Panc1 (cell line): ENCODE data around the gene SCN3B. TPM values are rescaled to one million over a fixed set of nuclear protein-coding genes. Genes with fewer than 3 reads are reported as not detected.

Experiments
- ATAC-seq: fragments of 200-7000 bp; cut with Tn5 transposase; 2 replicates; pipeline ENCODE4 v1.9.1; 2020; ENCODE audit warnings: mild to moderate bottlenecking, moderate library complexity
- BruUV-seq: library from RNA; stranded (reverse); fragments of 400-500 nt; replicated peaks from 2 replicates; lab custom pipeline; 2021; lab: Mats Ljungman, UMichigan
- CTCF ChIA-PET: fragments of 300-600 bp; sonication (Branson Sonifier 250); formaldehyde crosslinking; loops from one replicate; lab custom pipeline; 2022; ENCODE audit warnings: antibody characterized with exemption; lab: Charles Lee
- POLR2A ChIA-PET: fragments of 300-600 bp; sonication (Branson Sonifier 250); formaldehyde crosslinking; loops from one replicate; lab custom pipeline; 2022; ENCODE audit warnings: antibody characterized with exemption; lab: Charles Lee
- DNase-seq: peaks from one replicate; pipeline ENCODE4 v3.0.0-alpha.2; 2010; ENCODE audit warnings: low read depth, low spot score
- H3K27ac ChIP-seq: 2 replicates; pipeline ENCODE4 v1.5.1; 2011; ENCODE audit warnings: mild to moderate bottlenecking, low read length, inconsistent platforms
- H3K27me3 ChIP-seq: fragments of 200-500 bp; sonication (Bioruptor generic); 2 replicates; pipeline ENCODE4 v1.6.0; 2014; ENCODE audit warnings: low read length, inconsistent platforms; ENCODE audit not compliant: control insufficient read depth, insufficient read depth
- H3K36me3 ChIP-seq: fragments of 200-500 bp; sonication (Bioruptor generic); 2 replicates; pipeline ENCODE4 v1.5.1; 2014; ENCODE audit warnings: inconsistent platforms, mild to moderate bottlenecking, low read length, moderate library complexity; ENCODE audit not compliant: control insufficient read depth, insufficient read depth
- H3K4me1 ChIP-seq: 2 replicates; pipeline ENCODE4 v1.5.1; 2011; ENCODE audit warnings: inconsistent platforms, mild to moderate bottlenecking, low read length, moderate library complexity; ENCODE audit not compliant: control insufficient read depth, insufficient read depth
- H3K4me3 ChIP-seq, 2 experiments: 2 replicates each; pipeline ENCODE4 v1.5.1; 2011 to 2012; ENCODE audit warnings: low read depth in 2 of 2, low read length in 2 of 2, mild to moderate bottlenecking in 2 of 2, inconsistent platforms in 1 of 2, moderate library complexity in 1 of 2
- H3K9me3 ChIP-seq: fragments of 200-500 bp; sonication (Bioruptor generic); 2 replicates; pipeline ENCODE4 v1.5.1; 2014; ENCODE audit warnings: low read depth, mild to moderate bottlenecking, inconsistent platforms, low read length, moderate library complexity; ENCODE audit not compliant: control insufficient read depth, insufficient read depth
- CTCF ChIP-seq: fragments of 450-650 bp; IDR thresholded peaks from 2 replicates; pipeline ENCODE4 v1.5.1; 2017; ENCODE audit warnings: mild to moderate bottlenecking
- POLR2AphosphoS5 ChIP-seq: IDR thresholded peaks from 2 replicates; pipeline ENCODE4 v1.6.1; 2012; ENCODE audit warnings: mild to moderate bottlenecking, low read depth, low read length, moderate library complexity
- REST ChIP-seq, 2 experiments: IDR thresholded peaks; 2 replicates each; pipeline ENCODE4 v1.6.1; 2011 to 2012; ENCODE audit warnings: low read depth in 2 of 2, control low read depth in 1 of 2, low read length in 1 of 2, mild to moderate bottlenecking in 1 of 2, moderate library complexity in 1 of 2; ENCODE audit not compliant: insufficient read depth in 1 of 2
- SIN3A ChIP-seq: IDR thresholded peaks from 2 replicates; pipeline ENCODE4 v1.6.1; 2012; ENCODE audit warnings: low read depth, mild to moderate bottlenecking, low read length, moderate library complexity, borderline replicate concordance; ENCODE audit not compliant: insufficient read depth
- TCF7L2 ChIP-seq: IDR thresholded peaks from 2 replicates; pipeline ENCODE4 v1.6.1; 2011; ENCODE audit warnings: mild to moderate bottlenecking, low read depth, low read length, inconsistent platforms
- in situ Hi-C: cut with HindIII; loops from 2 replicates; pipeline ENCODE4 v1.10.0; 2016; ENCODE audit warnings: low sequenced_read_pairs, low pct_unique_long_range_greater_than_20kb
- intact Hi-C: fragments of 100-400 bp; cut with micrococcal nuclease; formaldehyde crosslinking; loops from one replicate; pipeline ENCODE4 v1.10.0; 2022; ENCODE audit not compliant: unreplicated experiment
- total RNA-seq: library from RNA; stranded (reverse); gene quantifications from one replicate; pipeline ENCODE4 v1.2.1, GENCODE V29; 2021; ENCODE audit not compliant: unreplicated experiment

Gene SCN3B
- total RNA-seq, 1 experiment from 2014 or later: 0.10 TPM

- H3K4me3 ChIP-seq: no peak overlapping the region
- H3K4me1 ChIP-seq: no peaks in the 10 kb centered on the region
- ATAC-seq (no peak), DNase-seq (no peak)
- H3K27ac ChIP-seq: no peak overlapping the region
- TF ChIP-seq CTCF: no peak
- TF ChIP-seq REST (IDR thresholded peaks at IDR 0.05; ENCODE audit: insufficient read depth in 1 of 2, low read depth in 2 of 2, low read length in 1 of 2): no peak
- no peak for TF ChIP-seq POLR2AphosphoS5
- TF ChIP-seq SIN3A: no peak
- no peak for TF ChIP-seq TCF7L2
- ChIA-PET POLR2A (no interaction called here), CTCF (no interaction called here)
- intact Hi-C loops (loop anchor here (10.0 kb wide), 1 partner anchor 482 kb away; no protein-coding TSS in a partner anchor), in situ Hi-C loops (no loop called here)
- H3K36me3 ChIP-seq: no peaks in the 10 kb centered on the region; the same call in 1 of the 2 replicates
- H3K27me3 ChIP-seq: peaks cover 4% of the 10 kb centered on the region; the same call in 1 of the 2 replicates
- no peaks in the 10 kb centered on the region for H3K9me3 ChIP-seq
- no TSS peak for BruUV-seq
These were observed 67.4 kb downstream of the SCN3B start for GRCh38 chr11:123587044-123587443.

GRCh38 chr11:123586568-123586967 is 67.9 kb downstream of the SCN3B start:
- in situ Hi-C loops: no loop called here
- BruUV-seq: no TSS peak
- DNase-seq (no peak), ATAC-seq (no peak)
- Histone ChIP-seq H3K27ac (no peak overlapping the region), H3K9me3 (no peaks in the 10 kb centered on the region), H3K4me1 (no peaks in the 10 kb centered on the region), H3K4me3 (no peak overlapping the region), H3K36me3 (no peaks in the 10 kb centered on the region; the same call in 1 of the 2 replicates), H3K27me3 (peaks cover 6% of the 10 kb centered on the region; the same call in 1 of the 2 replicates)
- TF ChIP-seq REST (IDR thresholded peaks at IDR 0.05; ENCODE audit: insufficient read depth in 1 of 2, low read depth in 2 of 2, low read length in 1 of 2) (no peak), SIN3A (no peak), TCF7L2 (no peak)
- ChIA-PET CTCF (interaction anchor here (0.5 kb wide), 1 partner anchor 15 kb away, joined by 3 read pairs; no protein-coding TSS in a partner anchor), POLR2A (no interaction called here)
- intact Hi-C loops: loop anchor here (10.0 kb wide), 1 partner anchor 482 kb away; no protein-coding TSS in a partner anchor
